Breast epithelium (tissue), 4 donors: ENCODE results near the gene ZNF45. TPM values are rescaled to one million over a fixed set of nuclear protein-coding genes. Genes with fewer than 3 reads are reported as not detected.

Source experiments
- DNase-seq, 2 donors: peaks; one replicate each; pipeline ENCODE4 v3.0.0-alpha.2; 2019; ENCODE audit warnings: low spot score in 2 of 2
- H3K27ac ChIP-seq, 2 donors: fragments of 200-600 bp; sonication (generic) in 1 of 2; one replicate each; pipeline ENCODE4 v1.5.1; 2016 to 2019; ENCODE audit warnings: mild to moderate bottlenecking in 1 of 2
- H3K27me3 ChIP-seq, 2 donors: fragments of 200-600 bp; sonication (generic) in 1 of 2; one replicate each; pipeline versions ENCODE4 v1.5.1 to v1.6.0; 2017 to 2019; ENCODE audit warnings: control low read depth in 1 of 2, mild to moderate bottlenecking in 1 of 2
- H3K36me3 ChIP-seq: fragments of 200-600 bp; one replicate; pipeline ENCODE4 v1.5.1; 2019
- H3K4me1 ChIP-seq, 2 donors: fragments of 200-600 bp; sonication (generic); one replicate each; pipeline ENCODE4 v1.5.1; 2016 to 2019; ENCODE audit warnings: control low read depth in 1 of 2
- H3K4me3 ChIP-seq, 3 donors: fragments of 200-600 bp; sonication (generic); 1 replicate in 2 of 3; 2 replicates in 1 of 3; pipeline ENCODE4 v1.5.1; 2016 to 2019; ENCODE audit warnings: mild to moderate bottlenecking in 3 of 3, moderate library complexity in 2 of 3
- H3K9me3 ChIP-seq, 2 donors: fragments of 200-600 bp; sonication (generic) in 1 of 2; one replicate each; pipeline ENCODE4 v1.5.1; 2016 to 2019; ENCODE audit warnings: control low read depth in 1 of 2
- CTCF ChIP-seq, 3 donors: fragments of 450-650 bp; IDR thresholded peaks; one replicate each; pipeline ENCODE4 v1.5.1; 2016 to 2017; ENCODE audit warnings: antibody characterized with exemption in 3 of 3, mild to moderate bottlenecking in 3 of 3, moderate library complexity in 3 of 3
- POLR2A ChIP-seq: fragments of 450-650 bp; IDR thresholded peaks from one replicate; pipeline ENCODE4 v1.6.1; 2016; ENCODE audit warnings: antibody characterized with exemption, mild to moderate bottlenecking, moderate library complexity
- POLR2AphosphoS5 ChIP-seq, 3 donors: sonication (generic); formaldehyde crosslinking; IDR thresholded peaks; one replicate each; pipeline ENCODE4 v1.6.1; 2017; ENCODE audit warnings: antibody characterized with exemption in 3 of 3
- intact Hi-C: fragments of 100-400 bp; cut with DNase I; formaldehyde crosslinking; loops from one replicate; pipeline ENCODE4 v1.15.1; 2023; ENCODE audit warnings: low total_unique reads
- total RNA-seq, 3 donors: library from RNA; depleted of rRNA; stranded (reverse); fragments of >200 nt; gene quantifications; one replicate each; pipeline ENCODE4 v1.1.0, GENCODE V29; 2016

ZNF45 gene
- total RNA-seq, 3 donors from 2014 or later: 9.8 to 29.7 (median 19.3) TPM

DNA sequence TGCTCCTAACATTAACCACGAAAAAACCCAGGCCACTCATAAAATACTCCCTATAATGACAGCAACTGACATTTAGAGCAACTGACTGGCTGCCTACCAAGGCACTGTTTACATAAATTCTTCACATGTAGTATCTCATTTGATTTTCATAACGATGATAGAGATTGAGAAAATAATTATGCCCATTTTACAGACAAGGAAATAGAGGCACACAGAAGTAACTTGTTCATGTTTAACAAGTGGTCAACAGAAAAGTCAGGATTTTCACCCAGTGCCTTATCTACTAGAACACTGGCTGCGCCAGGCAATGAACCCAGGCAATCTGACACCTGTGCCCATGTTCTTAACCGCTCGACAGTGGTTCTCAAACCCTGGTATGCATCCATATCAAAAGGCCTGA lies 6.3 kb downstream of the ZNF45 start:
- no peak for DNase-seq
- Histone ChIP-seq H3K36me3 (peaks cover 60% of the 10 kb centered on the region), H3K4me3 (no peak overlapping the region), H3K27ac (no peak overlapping the region), H3K27me3 (no peaks in the 10 kb centered on the region), H3K4me1 (peaks cover 0 to 5% of the 10 kb centered on the region in 2 donors), H3K9me3 (peaks cover 10 to 36% of the 10 kb centered on the region in 2 donors)
- intact Hi-C loops: no loop called here
- TF ChIP-seq POLR2AphosphoS5 (IDR thresholded peaks at IDR 0.05): no peak
- TF ChIP-seq POLR2A: no peak
- no peak for TF ChIP-seq CTCF (IDR thresholded peaks at IDR 0.05)

DNA sequence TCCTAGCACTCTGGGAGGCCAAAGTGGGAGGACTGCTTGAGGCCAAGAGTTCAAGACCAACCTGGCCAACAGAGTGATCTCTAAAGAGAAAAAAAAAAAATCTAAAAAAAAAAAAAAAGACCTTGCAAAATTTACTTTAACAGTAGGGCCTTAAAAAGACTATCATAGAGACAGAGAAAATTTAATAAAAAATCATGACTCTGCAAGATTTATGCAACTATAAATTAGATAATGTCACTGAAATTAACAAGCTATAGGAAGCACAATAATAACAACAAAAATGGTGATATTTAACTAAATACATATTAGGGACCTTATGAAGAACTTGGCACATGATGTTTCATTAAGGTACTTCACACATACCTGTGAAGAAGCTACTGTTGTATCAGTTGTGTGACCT lies 11.2 kb downstream of the ZNF45 start:
- no peak overlapping the region for H3K4me3 ChIP-seq
- H3K27me3 ChIP-seq: no peaks in the 10 kb centered on the region
- TF ChIP-seq POLR2A: no peak
- TF ChIP-seq CTCF (IDR thresholded peaks at IDR 0.05): no peak
- TF ChIP-seq POLR2AphosphoS5 (IDR thresholded peaks at IDR 0.05): no peak
- H3K27ac ChIP-seq: no peak overlapping the region
- no peak for DNase-seq
- H3K36me3 ChIP-seq: peaks cover 69% of the 10 kb centered on the region
- intact Hi-C loops: no loop called here
- H3K4me1 ChIP-seq: no peaks in the 10 kb centered on the region
- peaks cover 44 to 76% of the 10 kb centered on the region in 2 donors for H3K9me3 ChIP-seq

GRCh38 chr19:43914051-43914450 lies 21.0 kb downstream of the ZNF45 start:
- intact Hi-C loops: no loop called here

GRCh38 chr19:43913383-43913782 lies 21.7 kb downstream of the ZNF45 start:
- Histone ChIP-seq H3K4me1 (no peaks in the 10 kb centered on the region), H3K36me3 (peaks cover 48% of the 10 kb centered on the region), H3K9me3 (peaks cover 95 to 100% of the 10 kb centered on the region in 2 donors), H3K27ac (no peak overlapping the region), H3K27me3 (no peaks in the 10 kb centered on the region), H3K4me3 (peak overlapping the region in 1 of 3 donors; percentile 21)
- no peak for DNase-seq
- intact Hi-C loops: no loop called here
- TF ChIP-seq CTCF (IDR thresholded peaks at IDR 0.05) (no peak), POLR2A (no peak), POLR2AphosphoS5 (IDR thresholded peaks at IDR 0.05) (no peak)

More at GRCh38 chr19:43914051-43914450, 21.0 kb downstream of the ZNF45 start:
- no peak overlapping the region for H3K27ac ChIP-seq
- H3K36me3 ChIP-seq: peaks cover 52% of the 10 kb centered on the region
- H3K4me3 ChIP-seq: peak overlapping the region in 1 of 3 donors; percentile 21
- no peaks in the 10 kb centered on the region for H3K4me1 ChIP-seq
- TF ChIP-seq CTCF (IDR thresholded peaks at IDR 0.05) (no peak), POLR2AphosphoS5 (IDR thresholded peaks at IDR 0.05) (no peak), POLR2A (no peak)
- DNase-seq: no peak
- peaks cover 93 to 100% of the 10 kb centered on the region in 2 donors for H3K9me3 ChIP-seq
- no peaks in the 10 kb centered on the region for H3K27me3 ChIP-seq

DNA sequence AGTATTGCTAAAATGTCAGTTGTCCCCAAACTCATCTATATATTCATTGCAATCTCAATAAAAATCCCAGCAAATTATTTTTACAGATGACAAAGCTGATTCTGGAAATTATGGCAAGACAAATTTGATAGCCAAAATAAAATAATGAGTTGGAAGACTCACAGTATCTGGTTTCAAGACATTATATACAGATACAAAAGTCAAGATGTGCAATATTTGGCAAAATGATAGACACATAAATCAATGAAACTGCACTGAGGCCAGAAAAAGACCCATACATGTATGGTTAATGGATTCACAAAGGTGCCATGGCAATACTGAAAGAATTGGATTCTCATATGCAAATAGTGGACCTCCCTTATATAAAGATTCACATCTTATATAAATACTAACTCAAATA lies 24.2 kb downstream of the ZNF45 start:
- intact Hi-C loops: no loop called here
- Histone ChIP-seq H3K27ac (no peak overlapping the region), H3K27me3 (no peaks in the 10 kb centered on the region), H3K4me3 (no peak overlapping the region), H3K4me1 (no peaks in the 10 kb centered on the region), H3K36me3 (peaks cover 26% of the 10 kb centered on the region), H3K9me3 (peaks cover 82 to 98% of the 10 kb centered on the region in 2 donors)
- no peak for TF ChIP-seq POLR2A
- TF ChIP-seq POLR2AphosphoS5 (IDR thresholded peaks at IDR 0.05): no peak
- TF ChIP-seq CTCF (IDR thresholded peaks at IDR 0.05): no peak
- no peak for DNase-seq
